ENCODE measurements around the gene COL17A1.

DNA sequence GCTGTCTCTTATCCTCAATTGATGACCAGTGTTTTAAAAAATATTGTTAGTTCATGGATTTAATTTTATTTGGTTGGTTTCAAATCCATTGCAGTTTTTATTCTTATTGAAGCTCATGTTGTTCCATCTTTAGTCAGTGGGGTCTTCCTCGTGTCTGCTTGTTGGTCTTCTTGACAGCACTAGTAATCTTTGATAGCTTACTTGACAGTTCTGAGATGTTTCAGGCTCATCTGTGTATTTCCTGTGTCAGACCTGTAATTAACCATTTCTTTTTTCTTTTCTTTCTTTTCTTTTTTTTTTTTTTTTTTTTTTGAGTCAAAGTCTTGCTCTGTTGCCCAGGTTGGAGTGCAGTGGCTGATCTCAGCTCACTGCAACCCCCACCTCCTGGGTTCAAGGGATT, 90.5 kb downstream of the COL17A1 start:
- no peak for TF ChIP-seq EP300 (IDR thresholded peaks at IDR 0.05)
- TF ChIP-seq, protein P1, sequence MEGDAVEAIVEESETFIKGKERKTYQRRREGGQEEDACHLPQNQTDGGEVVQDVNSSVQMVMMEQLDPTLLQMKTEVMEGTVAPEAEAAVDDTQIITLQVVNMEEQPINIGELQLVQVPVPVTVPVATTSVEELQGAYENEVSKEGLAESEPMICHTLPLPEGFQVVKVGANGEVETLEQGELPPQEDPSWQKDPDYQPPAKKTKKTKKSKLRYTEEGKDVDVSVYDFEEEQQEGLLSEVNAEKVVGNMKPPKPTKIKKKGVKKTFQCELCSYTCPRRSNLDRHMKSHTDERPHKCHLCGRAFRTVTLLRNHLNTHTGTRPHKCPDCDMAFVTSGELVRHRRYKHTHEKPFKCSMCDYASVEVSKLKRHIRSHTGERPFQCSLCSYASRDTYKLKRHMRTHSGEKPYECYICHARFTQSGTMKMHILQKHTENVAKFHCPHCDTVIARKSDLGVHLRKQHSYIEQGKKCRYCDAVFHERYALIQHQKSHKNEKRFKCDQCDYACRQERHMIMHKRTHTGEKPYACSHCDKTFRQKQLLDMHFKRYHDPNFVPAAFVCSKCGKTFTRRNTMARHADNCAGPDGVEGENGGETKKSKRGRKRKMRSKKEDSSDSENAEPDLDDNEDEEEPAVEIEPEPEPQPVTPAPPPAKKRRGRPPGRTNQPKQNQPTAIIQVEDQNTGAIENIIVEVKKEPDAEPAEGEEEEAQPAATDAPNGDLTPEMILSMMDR (IDR thresholded peaks at IDR 0.05): no peak
- no peak for TF ChIP-seq POLR2A (IDR thresholded peaks at IDR 0.05; ENCODE audit: low read depth)

Measured in esophagus muscularis mucosa (tissue), 4 donors.